Natural killer cell treated with Interleukin-12 subunit alpha and Interleukin-12 subunit beta and Interleukin-15 and Interleukin-18, amount 100 ng/mL, for 72 hours (primary cell): ENCODE data around the gene PLA2G10. TPM values are rescaled to one million over a fixed set of nuclear protein-coding genes. Genes with fewer than 3 reads are reported as not detected.
A peak's percentile ranks its signal among the peaks of the same experiment; 100 is the strongest.
"Not testable (repeated sequence)": the region's sequence is repeated elsewhere in the genome, so short reads cannot be mapped to it uniquely, and the experiment has no call there.

Experiments used
- ATAC-seq, 2 donors: fragments of 150-1000 bp; cut with Tn5 transposase in 1 of 2; sonication (Bioruptor Pico), chemical (Tn5 transposase) in 1 of 2; 2 replicates each; pipeline ENCODE4 v1.10.0; 2021
- DNase-seq: peaks from one replicate; pipeline ENCODE4 v3.0.0; 2022; ENCODE audit warnings: low spot score
- H3K27ac Mint-ChIP-seq, 2 donors: 1 replicate in 1 of 2; 2 replicates in 1 of 2; pipeline ENCODE4 v1.8.0; 2022; ENCODE audit warnings: mixed read lengths in 2 of 2, mild to moderate bottlenecking in 1 of 2, moderate library complexity in 1 of 2
- H3K27me3 Mint-ChIP-seq, 2 donors: 1 replicate in 1 of 2; 2 replicates in 1 of 2; pipeline ENCODE4 v1.8.0; 2022; ENCODE audit warnings: mixed read lengths in 2 of 2
- H3K36me3 Mint-ChIP-seq: one replicate; pipeline ENCODE4 v1.8.0; 2022; ENCODE audit warnings: mixed read lengths
- H3K4me1 Mint-ChIP-seq, 2 donors: 1 replicate in 1 of 2; 2 replicates in 1 of 2; pipeline ENCODE4 v1.8.0; 2022; ENCODE audit warnings: low read depth in 2 of 2, mixed read lengths in 2 of 2, mild to moderate bottlenecking in 1 of 2
- H3K4me3 Mint-ChIP-seq: one replicate; pipeline ENCODE4 v1.8.0; 2022; ENCODE audit warnings: mixed read lengths
- H3K9me3 Mint-ChIP-seq: 2 replicates; pipeline ENCODE4 v1.8.0; 2022; ENCODE audit warnings: mixed read lengths
- total RNA-seq, 2 donors: library from RNA; stranded (reverse); gene quantifications; one replicate each; pipeline ENCODE4 v1.2.3, GENCODE V29; 2022

Gene PLA2G10
- total RNA-seq, 2 donors from 2014 or later: not detected

- Mint-ChIP-seq H3K27me3 (no peaks in the 10 kb centered on the region), H3K36me3 (peaks cover 5% of the 10 kb centered on the region), H3K9me3 (no peaks in the 10 kb centered on the region), H3K4me1 (peaks cover 19 to 21% of the 10 kb centered on the region in 2 donors), H3K4me3 (no peak overlapping the region), H3K27ac (no peak overlapping the region)
- ATAC-seq (no peak), DNase-seq (no peak)
Observed at GRCh38 chr16:14640538-14640937, 53.6 kb downstream of the PLA2G10 start.

DNA sequence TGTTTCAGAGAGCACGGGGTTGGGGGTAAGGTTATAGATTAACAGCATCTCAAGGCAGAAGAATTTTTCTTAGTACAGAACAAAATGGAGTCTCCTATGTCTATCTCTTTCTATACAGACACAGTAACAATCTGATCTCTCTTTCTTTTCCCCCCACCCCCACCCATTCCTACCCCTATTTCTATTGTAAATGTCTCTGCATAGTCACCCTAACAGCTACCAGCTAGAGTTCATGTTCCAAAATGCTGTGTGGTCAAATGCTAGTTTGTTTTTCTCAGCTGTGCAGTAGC, 57.2 kb downstream of the PLA2G10 start:
- not testable (repeated sequence) for ATAC-seq, H3K36me3 Mint-ChIP-seq, H3K4me3 Mint-ChIP-seq, H3K27me3 Mint-ChIP-seq, H3K27ac Mint-ChIP-seq, DNase-seq, H3K9me3 Mint-ChIP-seq
- peaks cover 33 to 37% of the 10 kb centered on the region in 2 donors for H3K4me1 Mint-ChIP-seq

DNA sequence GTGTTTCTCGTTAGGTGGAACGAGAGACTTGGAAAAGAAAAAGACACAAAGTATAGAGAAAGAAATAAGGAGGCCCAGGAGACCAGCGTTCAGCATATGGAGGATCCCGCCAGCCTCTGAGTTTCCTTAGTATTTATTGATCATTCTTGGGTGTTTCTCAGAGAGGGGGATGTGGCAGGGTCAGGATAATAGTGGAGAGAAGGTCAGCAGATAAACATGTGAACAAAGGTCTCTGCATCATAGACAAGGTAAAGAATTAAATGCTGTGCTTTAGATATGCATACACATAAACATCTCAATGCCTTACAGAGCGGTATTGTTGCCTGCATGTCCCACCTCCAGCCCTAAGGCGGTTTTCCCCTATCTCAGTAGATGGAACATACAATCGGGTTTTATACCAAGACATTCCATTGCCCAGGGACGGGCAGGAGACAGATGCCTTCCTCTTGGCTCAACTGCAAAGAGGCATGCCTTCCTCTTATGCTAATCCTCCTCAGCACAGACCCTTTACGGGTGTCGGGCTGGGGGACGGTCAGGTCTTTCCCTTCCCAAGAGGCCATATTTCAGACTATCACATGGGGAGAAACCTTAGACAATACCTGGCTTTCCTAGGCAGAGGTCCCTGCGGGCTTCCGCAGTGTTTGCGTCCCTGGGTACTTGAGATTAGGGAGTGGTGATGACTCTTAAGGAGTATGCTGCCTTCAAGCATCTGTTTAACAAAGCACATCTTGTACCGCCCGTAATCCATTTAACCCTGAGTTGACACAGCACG, 57.7 kb downstream of the PLA2G10 start:
- not testable (repeated sequence) for H3K9me3 Mint-ChIP-seq, DNase-seq, ATAC-seq, H3K36me3 Mint-ChIP-seq, H3K27me3 Mint-ChIP-seq
- Mint-ChIP-seq H3K4me3 (peak overlapping the region; percentile 22), H3K4me1 (peaks cover 32 to 37% of the 10 kb centered on the region in 2 donors), H3K27ac (peak overlapping the region in 1 of 2 donors; percentile 5)

- DNase-seq (no peak), ATAC-seq (no peak)
- Mint-ChIP-seq H3K9me3 (no peaks in the 10 kb centered on the region), H3K27me3 (no peaks in the 10 kb centered on the region), H3K27ac (peak overlapping the region in 1 of 2 donors; percentile 5), H3K4me1 (peaks cover 25 to 39% of the 10 kb centered on the region in 2 donors), H3K4me3 (peak overlapping the region; percentile 22), H3K36me3 (peaks cover 5% of the 10 kb centered on the region)
Observed at GRCh38 chr16:14635395-14636165, 58.5 kb downstream of the PLA2G10 start.

DNA sequence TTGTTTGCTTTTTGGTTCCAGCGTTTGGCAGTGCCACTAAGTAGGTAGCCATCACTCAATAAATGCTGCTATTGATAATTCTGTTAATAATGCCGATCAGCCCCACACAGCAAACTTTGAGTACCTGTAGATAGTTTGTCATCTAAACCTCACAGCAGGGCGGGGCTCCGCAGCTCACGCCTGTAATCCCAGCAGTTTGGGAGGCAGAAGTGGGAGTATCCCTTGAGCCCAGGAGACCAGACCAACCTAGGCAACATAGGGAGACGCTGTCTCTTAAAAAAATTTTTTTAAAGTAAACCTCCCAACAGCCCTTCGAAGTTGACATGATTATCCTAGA, 59.8 kb downstream of the PLA2G10 start:
- ATAC-seq (no peak), DNase-seq (no peak)
- H3K4me3 Mint-ChIP-seq: peak overlapping the region; percentile 93
- peaks cover 6% of the 10 kb centered on the region for H3K36me3 Mint-ChIP-seq
- H3K9me3 Mint-ChIP-seq: no peaks in the 10 kb centered on the region
- no peaks in the 10 kb centered on the region for H3K27me3 Mint-ChIP-seq
- H3K4me1 Mint-ChIP-seq: peaks cover 26 to 35% of the 10 kb centered on the region in 2 donors
- peak overlapping the region; percentile 95 to 97 for H3K27ac Mint-ChIP-seq

GRCh38 chr16:14632693-14633569, 61.2 kb downstream of the PLA2G10 start, which contains the start of gene BFAR:
TSS of gene BFAR (plus strand) at chr16:14632951. CDS start at chr16:14644347, 11,396 bp downstream.
- peak; percentile 88 to 91 for ATAC-seq
- H3K27ac Mint-ChIP-seq: peak within 1 kb of the TSS; percentile 95 to 97
- H3K36me3 Mint-ChIP-seq: peaks cover 6% of the 10 kb centered on the region
- H3K4me3 Mint-ChIP-seq: peak within 1 kb of the TSS; percentile 93
- H3K27me3 Mint-ChIP-seq: no peaks in the 10 kb centered on the region
- DNase-seq: peak; percentile 99
- H3K9me3 Mint-ChIP-seq: no peaks in the 10 kb centered on the region
- peaks cover 34 to 43% of the 10 kb centered on the region in 2 donors for H3K4me1 Mint-ChIP-seq

GRCh38 chr16:14630620-14631330, 63.3 kb downstream of the PLA2G10 start:
- not testable (repeated sequence) for ATAC-seq, DNase-seq, H3K27me3 Mint-ChIP-seq, H3K36me3 Mint-ChIP-seq, H3K9me3 Mint-ChIP-seq
- H3K4me1 Mint-ChIP-seq: peaks cover 28 to 36% of the 10 kb centered on the region in 2 donors
- peak overlapping the region; percentile 93 for H3K4me3 Mint-ChIP-seq
- H3K27ac Mint-ChIP-seq: peak overlapping the region; percentile 95 to 97

DNA sequence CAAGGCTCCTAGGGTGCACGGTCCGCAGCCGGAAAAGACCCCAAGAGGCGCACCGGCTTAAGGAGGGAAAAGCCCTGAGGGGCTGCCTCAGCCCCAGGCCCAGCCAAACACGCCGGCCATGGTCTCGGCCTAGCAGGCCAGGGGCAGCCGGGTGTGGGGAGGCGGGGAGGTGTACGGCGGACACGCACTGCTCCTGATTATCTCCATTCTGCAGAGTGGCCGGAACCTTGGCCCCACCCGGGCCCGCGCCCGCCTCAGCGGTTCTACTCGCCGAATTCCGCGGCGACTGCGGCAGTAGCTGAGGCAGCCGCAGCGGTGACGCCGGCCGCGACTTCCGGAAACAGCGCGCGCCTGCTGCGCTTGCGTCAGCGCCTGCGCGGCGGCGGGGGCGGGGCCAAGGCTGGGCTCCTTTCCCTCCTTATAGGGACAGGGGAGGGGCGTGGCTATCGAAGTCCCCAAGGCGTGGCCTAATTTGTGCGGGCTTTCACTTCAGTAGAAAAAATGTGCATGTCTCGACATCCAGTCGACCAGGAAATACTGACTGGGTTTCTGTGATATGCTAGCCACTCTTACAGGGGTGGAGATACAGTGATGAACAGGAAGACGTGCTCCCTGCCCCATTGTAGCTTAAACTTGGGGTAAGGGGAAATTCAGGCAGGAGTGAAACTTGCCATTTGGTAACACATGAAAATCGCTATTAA, 64.0 kb downstream of the PLA2G10 start, which contains the start of gene PARN:
Gene PARN (minus strand): TSS at position 342 of the 701 bp plus-strand sequence. CDS start 135 bp downstream, at position 207.
- peaks cover 6% of the 10 kb centered on the region for H3K36me3 Mint-ChIP-seq
- peak within 1 kb of the TSS; percentile 90 for H3K4me3 Mint-ChIP-seq
- peak within 1 kb of the TSS; percentile 95 to 97 for H3K27ac Mint-ChIP-seq
- no peaks in the 10 kb centered on the region for H3K27me3 Mint-ChIP-seq
- peaks cover 26 to 36% of the 10 kb centered on the region in 2 donors for H3K4me1 Mint-ChIP-seq
- ATAC-seq (peak; percentile 83 to 88), DNase-seq (peak; percentile 99)
- H3K9me3 Mint-ChIP-seq: no peaks in the 10 kb centered on the region

DNA sequence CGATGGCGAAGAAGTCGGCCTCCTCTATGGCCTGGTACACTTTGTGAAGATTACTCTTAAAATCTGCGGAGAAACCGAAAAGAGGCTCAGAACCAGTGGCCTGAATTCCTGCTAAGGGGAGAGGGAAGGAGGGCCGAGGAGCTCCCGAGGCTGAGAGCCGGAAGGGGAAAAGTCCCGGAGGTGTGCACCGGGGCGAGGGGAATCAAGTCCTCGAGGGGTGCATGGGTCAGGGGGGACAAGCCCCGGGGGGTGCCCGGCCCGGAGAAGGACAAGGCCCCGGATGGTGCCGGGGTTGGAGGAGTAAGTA, 64.5 kb downstream of the PLA2G10 start:
- peak overlapping the region; percentile 90 for H3K4me3 Mint-ChIP-seq
- peak; percentile 59 for DNase-seq
- H3K27me3 Mint-ChIP-seq: no peaks in the 10 kb centered on the region
- ATAC-seq: peak in 1 of 2 donors; percentile 0
- H3K27ac Mint-ChIP-seq: peak overlapping the region; percentile 95 to 97
- no peaks in the 10 kb centered on the region for H3K9me3 Mint-ChIP-seq
- H3K36me3 Mint-ChIP-seq: peaks cover 6% of the 10 kb centered on the region
- H3K4me1 Mint-ChIP-seq: peaks cover 20 to 31% of the 10 kb centered on the region in 2 donors

DNA sequence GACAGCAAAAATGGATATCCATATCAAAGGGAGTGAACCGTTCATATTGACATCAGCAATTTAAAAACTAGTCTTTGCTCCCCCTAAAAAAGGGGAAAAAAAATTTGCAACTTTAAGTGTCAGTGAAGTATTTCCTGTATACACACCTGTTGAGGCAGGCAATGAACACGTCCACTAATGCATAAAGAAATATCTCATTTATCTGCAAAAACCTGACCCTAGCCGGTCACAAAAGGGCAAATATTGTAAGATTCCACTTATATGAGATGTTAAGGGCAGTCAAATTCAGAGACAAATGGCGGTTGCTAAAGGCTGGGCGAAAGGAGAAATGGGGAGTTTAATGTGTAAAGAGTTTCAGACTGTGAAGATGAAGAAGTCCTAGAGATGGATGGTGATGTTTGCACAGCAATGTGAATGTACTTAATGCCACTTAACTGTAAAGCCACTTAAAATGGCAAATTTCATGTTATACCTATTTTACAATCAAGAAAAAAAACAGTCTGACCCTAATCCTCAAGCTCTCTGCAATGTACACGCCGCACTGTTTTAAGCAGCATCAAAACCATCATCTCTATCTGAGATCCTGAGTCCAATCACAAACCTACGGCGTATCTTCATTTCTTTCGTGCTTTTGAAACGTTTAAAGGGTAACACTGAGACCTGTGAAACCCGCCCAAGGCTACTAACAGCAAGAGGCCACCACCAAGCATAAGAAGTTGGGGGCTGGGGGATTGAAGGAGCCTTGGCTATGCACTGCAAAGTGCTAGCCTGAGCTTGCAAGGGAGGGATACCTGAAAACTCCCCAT, 65.1 kb downstream of the PLA2G10 start:
- ATAC-seq: no peak

GRCh38 chr16:14627078-14627477, 67.0 kb downstream of the PLA2G10 start:
- no peak overlapping the region for H3K4me3 Mint-ChIP-seq
- no peaks in the 10 kb centered on the region for H3K27me3 Mint-ChIP-seq
- H3K36me3 Mint-ChIP-seq: peaks cover 6% of the 10 kb centered on the region
- DNase-seq (no peak), ATAC-seq (no peak)
- no peaks in the 10 kb centered on the region for H3K9me3 Mint-ChIP-seq
- peak overlapping the region in 1 of 2 donors; percentile 64 for H3K27ac Mint-ChIP-seq
- H3K4me1 Mint-ChIP-seq: peaks cover 14 to 18% of the 10 kb centered on the region in 2 donors

More for the DNA sequence above, 65.1 kb downstream of the PLA2G10 start:
- Mint-ChIP-seq H3K4me1 (peaks cover 15 to 25% of the 10 kb centered on the region in 2 donors), H3K9me3 (no peaks in the 10 kb centered on the region), H3K4me3 (peak overlapping the region; percentile 90), H3K27ac (peak overlapping the region; percentile 95 to 97), H3K27me3 (no peaks in the 10 kb centered on the region), H3K36me3 (peaks cover 6% of the 10 kb centered on the region)
- DNase-seq: no peak
